Breast epithelium (tissue), 3 donors: Measurements from ENCODE around the gene P4HA3.

ENCODE experiments used
- POLR2A ChIP-seq: fragments of 450-650 bp; IDR thresholded peaks from one replicate; pipeline ENCODE4 v1.6.1; 2016; ENCODE audit warnings: antibody characterized with exemption, mild to moderate bottlenecking, moderate library complexity
- POLR2AphosphoS5 ChIP-seq, 3 donors: sonication (generic); formaldehyde crosslinking; IDR thresholded peaks; one replicate each; pipeline ENCODE4 v1.6.1; 2017; ENCODE audit warnings: antibody characterized with exemption in 3 of 3
- TF ChIP-seq, protein P1 (sequence below), 3 donors: fragments of 450-650 bp; IDR thresholded peaks; one replicate each; pipeline ENCODE4 v1.5.1; 2016 to 2017; ENCODE audit warnings: antibody characterized with exemption in 3 of 3, mild to moderate bottlenecking in 3 of 3, moderate library complexity in 3 of 3

DNA sequence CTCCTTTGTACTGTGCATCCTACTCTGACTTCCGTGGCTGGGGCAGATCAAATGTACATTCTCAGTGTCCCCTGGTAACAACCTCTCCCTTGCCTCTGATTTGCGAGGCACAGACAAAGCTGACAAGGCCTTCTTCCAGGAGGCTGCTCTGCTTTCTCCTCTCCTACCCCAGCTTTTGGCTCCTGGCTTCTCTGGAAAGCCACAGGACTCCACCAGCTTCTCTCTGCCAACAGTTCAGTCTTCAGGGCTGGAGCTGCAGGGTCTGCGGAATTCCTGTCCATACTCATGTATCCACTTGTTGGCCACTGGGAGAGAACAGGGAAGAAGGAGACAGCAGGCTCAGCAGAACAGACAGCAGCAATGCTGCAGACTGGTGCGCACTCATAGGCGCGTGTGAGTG, 44.4 kb downstream of the P4HA3 start:
- TF ChIP-seq, protein P1, sequence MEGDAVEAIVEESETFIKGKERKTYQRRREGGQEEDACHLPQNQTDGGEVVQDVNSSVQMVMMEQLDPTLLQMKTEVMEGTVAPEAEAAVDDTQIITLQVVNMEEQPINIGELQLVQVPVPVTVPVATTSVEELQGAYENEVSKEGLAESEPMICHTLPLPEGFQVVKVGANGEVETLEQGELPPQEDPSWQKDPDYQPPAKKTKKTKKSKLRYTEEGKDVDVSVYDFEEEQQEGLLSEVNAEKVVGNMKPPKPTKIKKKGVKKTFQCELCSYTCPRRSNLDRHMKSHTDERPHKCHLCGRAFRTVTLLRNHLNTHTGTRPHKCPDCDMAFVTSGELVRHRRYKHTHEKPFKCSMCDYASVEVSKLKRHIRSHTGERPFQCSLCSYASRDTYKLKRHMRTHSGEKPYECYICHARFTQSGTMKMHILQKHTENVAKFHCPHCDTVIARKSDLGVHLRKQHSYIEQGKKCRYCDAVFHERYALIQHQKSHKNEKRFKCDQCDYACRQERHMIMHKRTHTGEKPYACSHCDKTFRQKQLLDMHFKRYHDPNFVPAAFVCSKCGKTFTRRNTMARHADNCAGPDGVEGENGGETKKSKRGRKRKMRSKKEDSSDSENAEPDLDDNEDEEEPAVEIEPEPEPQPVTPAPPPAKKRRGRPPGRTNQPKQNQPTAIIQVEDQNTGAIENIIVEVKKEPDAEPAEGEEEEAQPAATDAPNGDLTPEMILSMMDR (IDR thresholded peaks at IDR 0.05), result no peak
- TF ChIP-seq POLR2AphosphoS5 (IDR thresholded peaks at IDR 0.05) (no peak), POLR2A (no peak)
